Stimulated activated naive B cell treated with anti-CD40 and anti-IgM and Interleukin-4, amounts not matched to agents 10 μg/mL and 1 μg/mL and 100 μg/mL, for 72 hours (primary cell): ENCODE measurements around the gene SERAC1.
"Not testable (repeated sequence)": the region's sequence is repeated elsewhere in the genome, so short reads cannot be mapped to it uniquely, and the experiment has no call there.

Experiments
- ATAC-seq, 2 donors: fragments of 150-1000 bp; cut with Tn5 transposase; replicated peaks; 2 replicates each; pipeline ENCODE4 v1.10.0; 2021; ENCODE audit warnings: moderate library complexity in 1 of 2
- DNase-seq: peaks from one replicate; pipeline ENCODE4 v3.0.0; 2021
- H3K27ac Mint-ChIP-seq: one replicate; pipeline ENCODE4 v1.8.0; 2022; ENCODE audit warnings: mild to moderate bottlenecking, mixed read lengths
- H3K27me3 Mint-ChIP-seq, 2 donors: one replicate each; pipeline ENCODE4 v1.8.0; 2022; ENCODE audit warnings: mixed read lengths in 2 of 2
- H3K36me3 Mint-ChIP-seq, 2 donors: one replicate each; pipeline ENCODE4 v1.8.0; 2022; ENCODE audit warnings: mixed read lengths in 2 of 2, mild to moderate bottlenecking in 1 of 2
- H3K4me1 Mint-ChIP-seq, 2 donors: one replicate each; pipeline ENCODE4 v1.8.0; 2022; ENCODE audit warnings: mixed read lengths in 2 of 2, mild to moderate bottlenecking in 1 of 2
- H3K4me3 Mint-ChIP-seq, 2 donors: one replicate each; pipeline ENCODE4 v1.8.0; 2022; ENCODE audit warnings: mild to moderate bottlenecking in 2 of 2, mixed read lengths in 2 of 2, moderate library complexity in 1 of 2
- H3K9me3 Mint-ChIP-seq, 2 donors: one replicate each; pipeline ENCODE4 v1.8.0; 2022; ENCODE audit warnings: mixed read lengths in 2 of 2, mild to moderate bottlenecking in 1 of 2

Gene SERAC1

GRCh38 chr6:158168040-158168289, at the start of gene SERAC1:
Gene SERAC1, minus strand, starts transcription at chr6:158168262. Its CDS starts 9,899 bp downstream, at chr6:158158363.
- peaks cover 13 to 17% of the 10 kb centered on the region in 2 donors for H3K36me3 Mint-ChIP-seq
- peaks cover 8 to 9% of the 10 kb centered on the region in 2 donors for H3K4me1 Mint-ChIP-seq
- H3K9me3 Mint-ChIP-seq = no peaks in the 10 kb centered on the region
- H3K27me3 Mint-ChIP-seq = no peaks in the 10 kb centered on the region
- peak within 1 kb of the TSS; percentile 98 for H3K27ac Mint-ChIP-seq
- ATAC-seq = peak in 1 of 2 donors; percentile 69
- no peak for DNase-seq
- peak within 1 kb of the TSS; percentile 97 to 98 for H3K4me3 Mint-ChIP-seq

- Mint-ChIP-seq H3K4me3 (no peak overlapping the region), H3K9me3 (no peaks in the 10 kb centered on the region), H3K27me3 (peaks cover under 1 to 1% of the 10 kb centered on the region in 2 donors), H3K36me3 (no peaks in the 10 kb centered on the region), H3K4me1 (peaks cover 0 to under 1% of the 10 kb centered on the region in 2 donors), H3K27ac (no peak overlapping the region)
- ATAC-seq (peak; percentile 99 to 100), DNase-seq (peak; percentile 35)
These were observed 46.0 kb upstream of the SERAC1 start for GRCh38 chr6:158213925-158214674.

GRCh38 chr6:158211273-158212055, 43.4 kb upstream of the SERAC1 start:
- Mint-ChIP-seq H3K4me1 (peaks cover 8 to 17% of the 10 kb centered on the region in 2 donors), H3K27me3 (peaks cover 11 to 22% of the 10 kb centered on the region in 2 donors), H3K36me3 (peaks cover 0 to 2% of the 10 kb centered on the region in 2 donors), H3K9me3 (no peaks in the 10 kb centered on the region), H3K27ac (no peak overlapping the region), H3K4me3 (no peak overlapping the region)
- no peak for ATAC-seq
- no peak for DNase-seq

- H3K4me3 Mint-ChIP-seq = peak overlapping the region in 1 of 2 donors; percentile 61
- not testable (repeated sequence) for DNase-seq, H3K27ac Mint-ChIP-seq, H3K36me3 Mint-ChIP-seq, H3K9me3 Mint-ChIP-seq, ATAC-seq
- peaks cover 8 to 17% of the 10 kb centered on the region in 2 donors for H3K4me1 Mint-ChIP-seq
- H3K27me3 Mint-ChIP-seq = peaks cover 17 to 33% of the 10 kb centered on the region in 2 donors
These were observed 41.7 kb upstream of the SERAC1 start for GRCh38 chr6:158209582-158210333.

- Mint-ChIP-seq H3K27me3 (peaks cover 17 to 33% of the 10 kb centered on the region in 2 donors), H3K4me3 (peak overlapping the region; percentile 79), H3K27ac (peak overlapping the region; percentile 75), H3K4me1 (peaks cover 8 to 17% of the 10 kb centered on the region in 2 donors)
- H3K36me3 Mint-ChIP-seq, ATAC-seq, H3K9me3 Mint-ChIP-seq, DNase-seq: not testable (repeated sequence)
These were observed 40.4 kb upstream of the SERAC1 start for GRCh38 chr6:158208226-158209030.

GRCh38 chr6:158207422-158207788, 39.3 kb upstream of the SERAC1 start:
- ATAC-seq (peak; percentile 74 to 93), DNase-seq (no peak)
- peaks cover 0 to 2% of the 10 kb centered on the region in 2 donors for H3K36me3 Mint-ChIP-seq
- H3K4me1 Mint-ChIP-seq = peaks cover 8 to 17% of the 10 kb centered on the region in 2 donors
- peak overlapping the region; percentile 3 to 21 for H3K4me3 Mint-ChIP-seq
- peak overlapping the region; percentile 3 for H3K27ac Mint-ChIP-seq
- H3K27me3 Mint-ChIP-seq = peaks cover 17 to 33% of the 10 kb centered on the region in 2 donors
- H3K9me3 Mint-ChIP-seq = no peaks in the 10 kb centered on the region

- Mint-ChIP-seq H3K27ac (peak overlapping the region; percentile 3), H3K4me3 (no peak overlapping the region), H3K9me3 (no peaks in the 10 kb centered on the region), H3K36me3 (peaks cover 0 to 2% of the 10 kb centered on the region in 2 donors), H3K27me3 (peaks cover 17 to 33% of the 10 kb centered on the region in 2 donors), H3K4me1 (peaks cover 8 to 17% of the 10 kb centered on the region in 2 donors)
- DNase-seq (no peak), ATAC-seq (peak in 1 of 2 donors; percentile 45)
These were observed 38.8 kb upstream of the SERAC1 start for GRCh38 chr6:158206740-158207421.

GRCh38 chr6:158205169-158205944, 37.3 kb upstream of the SERAC1 start:
- H3K27ac Mint-ChIP-seq = no peak overlapping the region
- peaks cover 8 to 17% of the 10 kb centered on the region in 2 donors for H3K4me1 Mint-ChIP-seq

GRCh38 chr6:158198461-158198860, 30.4 kb upstream of the SERAC1 start:
- H3K27ac Mint-ChIP-seq = no peak overlapping the region
- peaks cover 15 to 24% of the 10 kb centered on the region in 2 donors for H3K36me3 Mint-ChIP-seq
- no peaks in the 10 kb centered on the region for H3K27me3 Mint-ChIP-seq
- H3K4me1 Mint-ChIP-seq = no peaks in the 10 kb centered on the region
- DNase-seq (no peak), ATAC-seq (no peak)
- no peaks in the 10 kb centered on the region for H3K9me3 Mint-ChIP-seq
- no peak overlapping the region for H3K4me3 Mint-ChIP-seq

More at GRCh38 chr6:158205169-158205944, 37.3 kb upstream of the SERAC1 start:
- H3K36me3 Mint-ChIP-seq = peaks cover 0 to 2% of the 10 kb centered on the region in 2 donors
- ATAC-seq (peak in 1 of 2 donors; percentile 34), DNase-seq (no peak)
- peaks cover 17 to 33% of the 10 kb centered on the region in 2 donors for H3K27me3 Mint-ChIP-seq
- no peaks in the 10 kb centered on the region for H3K9me3 Mint-ChIP-seq
- no peak overlapping the region for H3K4me3 Mint-ChIP-seq

GRCh38 chr6:158194487-158195280, 26.6 kb upstream of the SERAC1 start:
- peaks cover 21 to 35% of the 10 kb centered on the region in 2 donors for H3K36me3 Mint-ChIP-seq
- no peaks in the 10 kb centered on the region for H3K9me3 Mint-ChIP-seq
- no peaks in the 10 kb centered on the region for H3K27me3 Mint-ChIP-seq
- no peaks in the 10 kb centered on the region for H3K4me1 Mint-ChIP-seq
- ATAC-seq = no peak
- no peak overlapping the region for H3K27ac Mint-ChIP-seq
- no peak overlapping the region for H3K4me3 Mint-ChIP-seq
- DNase-seq = no peak

GRCh38 chr6:158191761-158192160, 23.7 kb upstream of the SERAC1 start:
- H3K9me3 Mint-ChIP-seq = no peaks in the 10 kb centered on the region
- H3K27me3 Mint-ChIP-seq = no peaks in the 10 kb centered on the region
- DNase-seq = no peak
- H3K4me3 Mint-ChIP-seq = no peak overlapping the region
- H3K36me3 Mint-ChIP-seq = peaks cover 31 to 40% of the 10 kb centered on the region in 2 donors
- no peak overlapping the region for H3K27ac Mint-ChIP-seq
- no peaks in the 10 kb centered on the region for H3K4me1 Mint-ChIP-seq
- ATAC-seq = no peak

GRCh38 chr6:158191032-158191431, 23.0 kb upstream of the SERAC1 start:
- Mint-ChIP-seq H3K9me3 (peaks cover 0 to 2% of the 10 kb centered on the region in 2 donors), H3K4me1 (no peaks in the 10 kb centered on the region), H3K36me3 (peaks cover 30 to 39% of the 10 kb centered on the region in 2 donors), H3K4me3 (no peak overlapping the region), H3K27ac (no peak overlapping the region), H3K27me3 (no peaks in the 10 kb centered on the region)
- ATAC-seq (no peak), DNase-seq (no peak)
